Measurements from ENCODE around the gene COL6A3. TPM values are rescaled to one million over a fixed set of nuclear protein-coding genes. Genes with fewer than 3 reads are reported as not detected.
"Not testable (repeated sequence)": the region's sequence is repeated elsewhere in the genome, so short reads cannot be mapped to it uniquely, and the experiment has no call there.

The COL6A3 gene
- total RNA-seq, 1 donor from 2014 or later = 156 TPM

DNA sequence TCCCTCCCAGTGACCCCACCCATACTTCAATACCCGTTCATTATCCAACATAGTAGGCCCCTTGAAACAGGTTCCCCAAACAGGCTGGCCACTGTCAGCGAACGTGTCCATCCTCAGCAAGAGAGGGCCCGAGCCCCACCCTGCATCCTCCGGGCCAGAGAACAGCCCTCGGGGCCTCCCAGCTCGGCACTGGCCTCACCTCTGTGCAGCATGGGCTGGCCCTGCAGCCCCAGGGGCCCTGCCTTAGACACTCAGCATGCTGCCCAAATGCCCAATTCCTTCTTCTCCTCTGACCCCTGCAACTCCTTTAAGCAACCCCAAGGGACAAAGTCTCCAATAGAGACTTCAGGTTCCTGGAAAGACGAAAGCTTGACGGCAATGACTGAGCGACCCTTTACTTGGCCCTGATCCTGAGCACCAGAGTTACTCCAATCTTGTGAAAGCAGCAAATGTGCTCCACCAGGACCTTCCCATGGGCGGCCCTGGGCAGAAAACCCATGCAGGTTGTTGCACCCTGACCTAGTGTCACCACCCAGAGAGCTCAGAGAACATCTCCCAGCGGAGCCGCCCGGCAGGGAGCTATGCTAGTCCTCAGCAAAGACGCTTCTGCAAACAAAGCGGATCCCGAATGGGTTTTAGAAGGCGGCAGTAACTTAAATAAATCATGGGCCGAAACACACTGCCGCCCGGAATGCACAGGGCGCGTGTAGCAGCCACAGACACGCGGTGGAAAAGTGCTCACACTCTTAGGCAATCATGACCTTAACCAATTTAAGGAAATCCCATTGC lies 782 bp downstream of the COL6A3 start:
- peaks cover 9 to 17% of the 10 kb centered on the region in 2 donors for H3K4me1 ChIP-seq
- no peak for DNase-seq (ENCODE audit: low spot score in 2 of 2)
- intact Hi-C loops (cut with DNase I) = loop anchor here (2.0 to 10.0 kb wide), 3 partner anchors 98 to 288 kb away; no protein-coding TSS in a partner anchor
- H3K9me3 ChIP-seq = no peaks in the 10 kb centered on the region
- no peaks in the 10 kb centered on the region for H3K36me3 ChIP-seq
- peak overlapping the region; percentile 45 to 67 for H3K4me3 ChIP-seq
- TF ChIP-seq, protein P1, sequence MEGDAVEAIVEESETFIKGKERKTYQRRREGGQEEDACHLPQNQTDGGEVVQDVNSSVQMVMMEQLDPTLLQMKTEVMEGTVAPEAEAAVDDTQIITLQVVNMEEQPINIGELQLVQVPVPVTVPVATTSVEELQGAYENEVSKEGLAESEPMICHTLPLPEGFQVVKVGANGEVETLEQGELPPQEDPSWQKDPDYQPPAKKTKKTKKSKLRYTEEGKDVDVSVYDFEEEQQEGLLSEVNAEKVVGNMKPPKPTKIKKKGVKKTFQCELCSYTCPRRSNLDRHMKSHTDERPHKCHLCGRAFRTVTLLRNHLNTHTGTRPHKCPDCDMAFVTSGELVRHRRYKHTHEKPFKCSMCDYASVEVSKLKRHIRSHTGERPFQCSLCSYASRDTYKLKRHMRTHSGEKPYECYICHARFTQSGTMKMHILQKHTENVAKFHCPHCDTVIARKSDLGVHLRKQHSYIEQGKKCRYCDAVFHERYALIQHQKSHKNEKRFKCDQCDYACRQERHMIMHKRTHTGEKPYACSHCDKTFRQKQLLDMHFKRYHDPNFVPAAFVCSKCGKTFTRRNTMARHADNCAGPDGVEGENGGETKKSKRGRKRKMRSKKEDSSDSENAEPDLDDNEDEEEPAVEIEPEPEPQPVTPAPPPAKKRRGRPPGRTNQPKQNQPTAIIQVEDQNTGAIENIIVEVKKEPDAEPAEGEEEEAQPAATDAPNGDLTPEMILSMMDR (IDR thresholded peaks at IDR 0.05) = no peak
- no peaks in the 10 kb centered on the region for H3K27me3 ChIP-seq
- peak overlapping the region; percentile 76 to 77 for H3K27ac ChIP-seq

DNA sequence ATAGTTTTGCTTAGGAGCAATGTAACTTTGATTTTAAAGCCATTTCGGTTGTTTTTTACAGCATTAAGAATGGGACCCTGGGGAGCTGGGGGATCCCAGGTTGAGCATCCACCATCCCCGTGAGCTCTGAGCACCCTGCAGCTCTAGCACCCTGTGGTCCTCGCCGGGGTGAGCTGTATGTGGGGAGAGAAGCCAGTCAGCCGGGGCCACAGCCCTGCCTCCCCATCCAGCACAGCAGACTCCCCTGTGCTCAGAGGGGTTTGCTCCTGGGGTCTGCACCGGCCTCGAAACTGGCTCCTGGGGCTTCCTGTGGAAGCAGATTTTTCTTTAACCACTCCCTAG lies 1.3 kb downstream of the COL6A3 start:
- Histone ChIP-seq H3K27me3 (no peaks in the 10 kb centered on the region), H3K4me3 (peak overlapping the region; percentile 45 to 67), H3K27ac (peak overlapping the region; percentile 76 to 77), H3K36me3 (no peaks in the 10 kb centered on the region), H3K9me3 (no peaks in the 10 kb centered on the region), H3K4me1 (peaks cover 9 to 22% of the 10 kb centered on the region in 2 donors)
- intact Hi-C loops (cut with DNase I) = loop anchor here (2.0 to 10.0 kb wide), 3 partner anchors 98 to 288 kb away; no protein-coding TSS in a partner anchor
- TF ChIP-seq, protein P1 (IDR thresholded peaks at IDR 0.05) = no peak
- no peak for DNase-seq (ENCODE audit: low spot score in 2 of 2)

DNA sequence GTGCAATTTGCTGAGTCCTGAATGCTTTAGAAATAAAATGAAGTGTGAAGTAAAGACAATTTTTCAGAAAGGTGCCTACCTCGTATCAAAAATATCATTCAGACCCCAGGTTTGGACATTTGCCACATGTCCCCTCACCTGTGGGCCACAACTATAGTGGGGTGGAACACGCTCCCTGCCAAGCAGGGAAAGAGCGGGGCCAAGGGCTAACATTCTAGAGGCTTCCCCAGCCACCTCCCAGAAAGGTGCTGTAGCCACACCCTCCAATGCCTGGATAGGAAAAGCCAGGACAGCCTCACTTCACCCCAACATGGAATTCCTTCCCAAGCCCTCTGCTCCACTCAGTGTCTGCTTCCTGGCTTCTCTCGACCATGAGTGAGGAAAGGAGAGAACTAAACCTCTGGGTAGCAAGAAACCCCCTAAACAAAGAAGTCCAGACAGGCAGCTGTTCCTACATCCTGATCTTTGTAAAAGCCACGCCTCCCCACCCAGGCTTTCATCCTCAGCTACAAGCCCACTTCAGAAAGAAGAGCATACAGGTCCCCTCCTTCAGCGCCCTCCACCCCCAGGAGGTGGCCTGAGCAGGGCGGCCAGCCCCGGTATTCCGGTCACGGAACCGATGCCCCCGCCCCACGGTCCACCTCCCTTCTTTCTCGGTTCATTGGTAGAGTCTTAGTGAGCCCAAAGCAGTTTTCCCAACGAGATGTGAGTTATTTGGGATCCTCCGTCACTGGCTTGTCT lies 2.1 kb downstream of the COL6A3 start:
- Histone ChIP-seq H3K4me1 (peaks cover 9 to 27% of the 10 kb centered on the region in 2 donors), H3K27me3 (no peaks in the 10 kb centered on the region), H3K9me3 (no peaks in the 10 kb centered on the region), H3K4me3 (peak overlapping the region; percentile 45 to 67), H3K27ac (peak overlapping the region; percentile 76 to 77), H3K36me3 (no peaks in the 10 kb centered on the region)
- intact Hi-C loops (cut with DNase I) = loop anchor here (2.0 to 10.0 kb wide), 4 partner anchors 97 to 287 kb away; no protein-coding TSS in a partner anchor
- TF ChIP-seq, protein P1 (IDR thresholded peaks at IDR 0.05) = no peak
- DNase-seq (ENCODE audit: low spot score in 2 of 2) = no peak

DNA sequence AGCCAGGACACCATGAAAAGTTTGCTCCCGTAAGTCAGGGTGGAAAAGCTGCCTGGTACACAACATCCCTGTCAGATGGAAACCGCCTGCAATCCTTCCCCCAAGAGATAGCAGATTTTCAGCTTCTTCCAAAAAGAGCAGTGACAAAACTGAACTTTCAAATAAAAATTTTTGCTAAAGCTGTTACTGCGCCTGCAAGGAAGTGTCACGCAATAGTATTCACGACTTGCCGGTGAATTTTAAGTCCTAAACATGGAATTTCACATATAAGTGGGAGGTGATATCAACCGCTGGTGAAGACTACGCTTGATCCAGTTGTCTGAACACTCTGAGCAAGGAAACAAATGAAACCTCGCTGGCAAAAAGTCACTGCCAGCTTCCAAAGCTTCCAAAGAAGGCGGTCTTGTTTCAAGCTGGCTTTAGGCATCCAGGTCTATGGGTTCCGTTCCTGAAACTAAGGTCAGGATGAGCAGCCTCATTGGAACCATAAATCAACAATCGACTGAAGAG lies 2.8 kb downstream of the COL6A3 start:
- peak overlapping the region; percentile 45 to 67 for H3K4me3 ChIP-seq
- H3K27me3 ChIP-seq = no peaks in the 10 kb centered on the region
- H3K36me3 ChIP-seq = no peaks in the 10 kb centered on the region
- no peak for DNase-seq (ENCODE audit: low spot score in 2 of 2)
- H3K27ac ChIP-seq = peak overlapping the region; percentile 76 to 77
- intact Hi-C loops (cut with DNase I) = loop anchor here (2.0 to 10.0 kb wide), 2 partner anchors 240 to 286 kb away; no protein-coding TSS in a partner anchor
- TF ChIP-seq, protein P1 (IDR thresholded peaks at IDR 0.05) = no peak
- no peaks in the 10 kb centered on the region for H3K9me3 ChIP-seq
- peaks cover 9 to 27% of the 10 kb centered on the region in 2 donors for H3K4me1 ChIP-seq

DNA sequence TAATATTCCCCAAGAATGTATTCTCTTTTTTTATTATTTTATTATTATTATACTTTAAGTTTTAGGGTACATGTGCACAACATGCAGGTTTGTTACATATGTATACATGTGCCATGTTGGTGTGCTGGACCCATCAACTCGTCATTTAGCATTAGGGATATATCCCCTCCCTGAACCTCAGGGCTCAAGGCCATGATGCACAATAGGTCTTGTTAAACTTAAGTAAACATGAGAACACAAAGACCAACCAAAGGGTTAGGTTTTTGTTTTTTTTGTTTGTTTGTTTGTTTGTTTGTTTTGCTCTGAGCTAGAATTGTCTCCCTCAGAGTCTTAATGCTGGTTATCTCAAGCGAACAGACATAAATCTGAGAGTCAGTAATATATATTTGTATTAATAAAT lies 4.7 kb downstream of the COL6A3 start:
- not testable (repeated sequence) for H3K9me3 ChIP-seq; H3K36me3 ChIP-seq; H3K27me3 ChIP-seq; DNase-seq (ENCODE audit: low spot score in 2 of 2); H3K4me3 ChIP-seq
- intact Hi-C loops (cut with DNase I) = loop anchor here (5.0 kb wide), 1 partner anchor 252 kb away; no protein-coding TSS in a partner anchor
- Histone ChIP-seq H3K27ac (peak overlapping the region; percentile 6 to 62), H3K4me1 (peaks cover 9 to 24% of the 10 kb centered on the region in 2 donors)
